HFF-Myc (cell line): ENCODE data around the gene PAFAH1B1.

Experiments
- DNase-seq: peaks from one replicate; pipeline ENCODE4 v3.0.0-alpha.2; 2011; ENCODE audit warnings: low read depth; ENCODE audit errors: extremely low read depth
- H3K4me3 ChIP-seq: replicated peaks from 2 replicates; pipeline ENCODE4 v1.5.1; 2011; ENCODE audit warnings: low read depth, mild to moderate bottlenecking, control low read depth, low read length
- TF ChIP-seq, protein P1 (sequence below): IDR thresholded peaks from 2 replicates; pipeline ENCODE4 v1.5.1; 2012; ENCODE audit warnings: mild to moderate bottlenecking, low read depth, low read length, control low read depth; ENCODE audit errors: missing control alignments

Gene PAFAH1B1

DNA sequence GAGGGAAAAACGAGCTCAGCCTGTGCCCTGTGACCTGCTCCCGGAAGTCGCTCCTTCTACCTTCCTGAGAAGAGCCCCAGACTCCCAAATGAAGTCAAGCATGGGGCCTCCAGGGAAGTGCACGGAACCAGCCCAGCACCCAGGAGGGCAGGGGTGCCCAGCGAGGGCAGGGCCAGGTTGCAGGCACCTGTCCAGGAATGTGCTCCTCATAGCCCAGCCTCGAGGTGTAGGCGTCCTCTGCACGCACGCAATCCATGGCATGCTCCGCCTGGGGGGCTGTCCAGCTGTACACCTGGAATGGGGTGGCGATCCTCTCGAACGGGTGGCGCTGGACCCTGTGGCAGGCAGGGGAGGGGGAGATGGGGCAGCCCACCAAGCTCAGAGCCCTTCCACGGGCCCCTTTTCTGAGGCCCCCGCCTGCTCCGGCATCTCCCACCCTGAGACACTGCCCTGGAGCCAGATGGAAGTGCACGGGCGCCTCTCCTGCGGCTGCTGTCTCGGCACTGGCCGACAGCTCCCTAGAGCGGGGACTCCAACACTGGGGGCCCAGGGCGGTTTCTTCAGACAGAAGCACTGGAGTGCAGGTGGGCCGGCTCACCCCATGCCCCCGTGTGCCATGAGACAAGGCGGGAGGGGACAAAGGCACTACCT is 107.2 kb downstream of the PAFAH1B1 start:
- no peak overlapping the region for H3K4me3 ChIP-seq
- TF ChIP-seq, protein P1, sequence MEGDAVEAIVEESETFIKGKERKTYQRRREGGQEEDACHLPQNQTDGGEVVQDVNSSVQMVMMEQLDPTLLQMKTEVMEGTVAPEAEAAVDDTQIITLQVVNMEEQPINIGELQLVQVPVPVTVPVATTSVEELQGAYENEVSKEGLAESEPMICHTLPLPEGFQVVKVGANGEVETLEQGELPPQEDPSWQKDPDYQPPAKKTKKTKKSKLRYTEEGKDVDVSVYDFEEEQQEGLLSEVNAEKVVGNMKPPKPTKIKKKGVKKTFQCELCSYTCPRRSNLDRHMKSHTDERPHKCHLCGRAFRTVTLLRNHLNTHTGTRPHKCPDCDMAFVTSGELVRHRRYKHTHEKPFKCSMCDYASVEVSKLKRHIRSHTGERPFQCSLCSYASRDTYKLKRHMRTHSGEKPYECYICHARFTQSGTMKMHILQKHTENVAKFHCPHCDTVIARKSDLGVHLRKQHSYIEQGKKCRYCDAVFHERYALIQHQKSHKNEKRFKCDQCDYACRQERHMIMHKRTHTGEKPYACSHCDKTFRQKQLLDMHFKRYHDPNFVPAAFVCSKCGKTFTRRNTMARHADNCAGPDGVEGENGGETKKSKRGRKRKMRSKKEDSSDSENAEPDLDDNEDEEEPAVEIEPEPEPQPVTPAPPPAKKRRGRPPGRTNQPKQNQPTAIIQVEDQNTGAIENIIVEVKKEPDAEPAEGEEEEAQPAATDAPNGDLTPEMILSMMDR = no peak
- no peak for DNase-seq

DNA sequence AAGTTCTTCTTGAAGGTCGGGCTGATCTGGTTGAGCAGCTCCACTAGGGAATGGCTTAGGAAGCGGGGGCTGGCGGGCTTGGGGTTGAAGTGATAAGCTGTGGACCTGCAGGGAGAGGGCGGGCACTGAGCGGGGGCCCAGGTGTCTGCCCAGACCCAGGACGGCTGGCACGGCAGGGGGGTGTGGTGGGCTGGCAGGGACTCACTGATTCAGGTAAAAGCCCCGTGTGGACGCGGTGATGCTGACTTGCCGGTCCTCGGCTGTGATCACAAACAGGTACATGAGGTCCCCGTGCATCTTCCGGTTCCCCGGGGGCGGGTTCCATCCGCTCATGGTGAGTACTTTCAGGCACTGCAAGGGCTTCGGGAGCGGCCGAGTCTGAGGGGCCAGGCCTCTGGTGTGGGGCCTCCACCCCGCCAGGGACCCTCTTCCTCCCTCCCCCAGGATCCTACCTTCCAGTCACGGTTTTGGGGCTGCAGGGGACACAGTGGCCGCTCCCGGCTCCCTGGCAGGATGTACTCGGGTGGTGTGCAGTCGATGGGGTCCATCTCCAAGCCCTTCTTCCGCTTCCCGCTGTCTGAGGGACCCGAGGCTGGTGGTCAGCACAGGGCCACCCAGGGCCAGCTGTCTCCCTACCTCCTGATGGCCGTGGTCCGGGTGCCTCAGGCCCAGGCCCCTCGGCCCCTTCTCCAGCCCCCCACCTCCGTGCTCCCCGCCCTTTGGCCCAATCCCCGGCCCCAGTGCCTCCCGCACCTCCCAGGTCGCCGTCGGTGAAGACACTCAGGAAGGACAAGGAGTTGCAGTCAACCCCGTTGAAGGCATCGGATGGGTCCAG is 107.9 kb downstream of the PAFAH1B1 start:
- TF ChIP-seq, protein P1 = no peak
- DNase-seq = no peak

DNA sequence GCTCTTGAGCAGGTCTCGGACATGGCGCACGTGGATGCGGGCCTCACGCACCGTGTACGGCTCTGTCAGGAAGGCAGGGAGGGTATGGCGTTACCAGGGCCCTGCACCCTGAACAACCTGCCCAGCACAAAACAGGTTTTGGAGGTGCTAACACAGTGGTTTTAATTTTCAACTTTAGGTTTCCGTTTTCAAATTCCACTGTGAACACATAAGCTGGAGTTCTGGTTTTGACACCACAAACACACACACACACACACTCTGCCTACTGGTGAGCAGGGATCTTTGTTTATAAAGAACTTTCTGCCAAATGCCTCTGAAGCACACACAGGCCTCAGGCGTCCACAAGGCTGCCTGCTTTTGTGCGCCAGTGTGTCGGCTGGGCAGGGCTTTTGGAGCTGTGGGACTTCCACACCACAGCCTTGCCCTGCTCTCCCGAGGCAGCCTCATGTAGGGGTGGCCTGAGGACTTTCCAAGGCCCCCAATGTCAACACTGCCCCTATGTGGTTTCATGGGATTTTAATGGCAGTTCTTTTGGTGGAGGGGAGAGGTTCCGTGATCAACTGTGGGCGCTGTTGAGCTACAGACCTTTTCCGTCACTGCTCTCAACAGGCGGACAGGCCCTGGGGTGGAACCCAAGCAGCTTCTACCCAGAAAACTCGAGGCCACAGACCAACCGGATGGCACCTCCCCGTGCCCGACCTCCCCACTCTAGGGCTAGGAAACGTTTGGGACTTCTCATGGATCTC is 108.7 kb downstream of the PAFAH1B1 start:
- no peak for DNase-seq
- TF ChIP-seq, protein P1 = no peak
- H3K4me3 ChIP-seq = no peak overlapping the region

More for the DNA sequence above, 107.9 kb downstream of the PAFAH1B1 start:
- H3K4me3 ChIP-seq = no peak overlapping the region

DNA sequence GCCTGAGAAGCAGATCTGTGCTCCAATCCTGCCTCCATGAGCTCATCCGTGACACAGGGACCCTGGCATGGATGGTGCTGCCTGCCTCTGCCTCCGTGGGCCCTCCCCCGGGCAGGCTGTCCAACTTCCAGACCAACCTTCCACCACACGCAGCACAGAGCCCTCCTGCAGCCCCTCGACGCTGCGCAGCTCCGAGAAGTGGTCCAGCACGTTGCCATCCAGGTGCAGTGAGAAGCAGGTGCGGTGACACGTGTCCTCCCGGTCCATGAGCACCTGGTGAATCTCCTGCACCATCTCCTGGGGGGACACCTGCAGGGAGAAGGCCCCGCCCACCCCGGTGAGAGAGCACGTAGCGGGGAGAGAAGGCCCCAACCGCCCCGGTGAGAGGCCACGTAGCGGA is 109.7 kb downstream of the PAFAH1B1 start:
- no peak for DNase-seq
- TF ChIP-seq, protein P1 = no peak

DNA sequence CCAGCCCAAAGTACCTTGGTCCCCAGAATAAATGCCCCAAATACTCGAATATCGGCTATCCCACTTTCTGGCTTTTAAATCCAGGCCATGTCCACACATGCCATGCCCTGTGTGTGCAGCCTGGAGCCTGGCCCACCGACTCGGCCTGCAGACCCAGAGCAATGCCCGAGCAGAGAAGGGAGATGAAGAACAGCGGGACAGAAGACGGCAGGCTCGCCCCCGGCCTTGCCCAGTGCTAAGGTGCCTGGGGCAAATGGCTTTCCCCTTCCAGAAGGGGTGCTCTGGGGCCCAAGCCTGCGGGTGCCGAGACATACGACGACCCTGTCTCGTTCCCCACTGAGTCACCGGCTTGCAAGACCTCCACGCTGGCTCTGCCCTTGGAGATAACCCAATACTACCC is 110.2 kb downstream of the PAFAH1B1 start:
- no peak overlapping the region for H3K4me3 ChIP-seq
- DNase-seq = no peak
- TF ChIP-seq, protein P1 = no peak

More for the DNA sequence above, 109.7 kb downstream of the PAFAH1B1 start:
- H3K4me3 ChIP-seq = no peak overlapping the region

DNA sequence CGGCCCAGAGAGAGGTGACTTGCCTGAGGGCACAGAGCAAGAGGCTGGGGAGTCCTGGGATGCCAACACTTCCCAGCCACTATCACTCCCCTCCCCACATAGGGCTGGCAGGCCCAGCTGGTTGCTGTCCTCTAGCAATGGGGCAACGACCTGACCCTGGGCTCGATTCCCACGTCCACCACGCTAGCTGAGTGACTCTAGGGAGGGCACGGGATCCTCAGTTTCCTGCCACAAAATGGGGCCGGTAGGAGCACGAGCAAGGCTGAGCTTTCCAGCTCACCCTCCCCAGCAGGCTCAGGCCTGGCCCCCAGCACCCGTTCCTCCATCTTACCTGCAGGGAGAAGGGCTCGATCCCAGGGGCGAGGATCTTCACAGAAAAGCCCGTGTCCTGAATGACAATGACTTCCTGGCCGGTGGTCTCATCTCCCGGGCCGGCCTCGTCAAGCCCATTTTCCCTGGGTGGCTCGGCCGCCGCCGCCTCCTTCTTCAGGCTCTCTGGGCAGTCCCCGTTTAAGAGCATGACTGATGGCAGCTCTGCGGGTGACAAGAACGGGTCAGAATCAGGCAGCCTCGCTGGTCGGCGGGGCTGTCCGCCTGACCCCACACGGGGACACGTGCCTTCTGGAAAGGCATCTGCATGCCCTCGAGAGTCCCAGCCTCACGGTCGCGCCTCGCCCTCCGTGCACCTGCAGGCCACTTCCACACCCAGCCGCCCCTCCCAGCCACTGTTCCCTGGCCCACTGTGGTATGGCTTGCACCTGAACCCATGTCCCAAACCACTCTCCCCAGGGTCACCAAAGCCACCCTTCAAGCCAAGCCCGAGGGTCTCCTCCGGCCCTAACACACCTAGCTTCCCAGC is 110.8 kb downstream of the PAFAH1B1 start:
- no peak for DNase-seq
- TF ChIP-seq, protein P1 = no peak
- H3K4me3 ChIP-seq = no peak overlapping the region
